Bone marrow (tissue), 2 donors: ENCODE results near the gene VRK1.

Experiments
- DNase-seq, 2 donors: peaks; one replicate each; lab custom pipeline; 2025; lab: John Stamatoyannopoulos, UW

The VRK1 gene

GRCh38 chr14:96920820-96921219 is 123.6 kb downstream of the VRK1 start:
- no peak for DNase-seq

GRCh38 chr14:96922986-96923385 is 125.8 kb downstream of the VRK1 start:
- DNase-seq, result no peak

- DNase-seq, result no peak
Measured at GRCh38 chr14:96925422-96925821, 128.2 kb downstream of the VRK1 start.

GRCh38 chr14:96926001-96926400 is 128.8 kb downstream of the VRK1 start:
- DNase-seq, result no peak

- no peak for DNase-seq
Measured at GRCh38 chr14:96928779-96929380, 131.7 kb downstream of the VRK1 start.

GRCh38 chr14:96929950-96930349 is 132.8 kb downstream of the VRK1 start:
- DNase-seq, result no peak

GRCh38 chr14:96930526-96930925 is 133.3 kb downstream of the VRK1 start:
- no peak for DNase-seq
